IPS-18c (cell line): ENCODE results near the gene PHYHD1.

Experiments
- H3K4me3 ChIP-seq: 2 replicates; pipeline ENCODE4 v1.7.0; 2013; ENCODE audit warnings: low read depth, mild to moderate bottlenecking, low read length, moderate library complexity; ENCODE audit not compliant: insufficient read depth
- H3K9me3 ChIP-seq: one replicate; pipeline ENCODE4 v1.6.1; 2013; ENCODE audit warnings: mild to moderate bottlenecking, low read length, moderate library complexity; ENCODE audit not compliant: control insufficient read depth, insufficient read depth

The PHYHD1 gene

GRCh38 chr9:128920381-128921058 lies at the start of gene PHYHD1:
Gene PHYHD1 (plus strand): TSS chr9:128920982. CDS start chr9:128922324, 1,342 bp downstream.
- H3K9me3 ChIP-seq, result no peaks in the 10 kb centered on the region
- H3K4me3 ChIP-seq, result peak within 1 kb of the TSS; percentile 75; the same call in 1 of the 2 replicates

GRCh38 chr9:128877852-128878251 lies 42.9 kb upstream of the PHYHD1 start:
- no peak overlapping the region for H3K4me3 ChIP-seq
- H3K9me3 ChIP-seq, result no peaks in the 10 kb centered on the region

DNA sequence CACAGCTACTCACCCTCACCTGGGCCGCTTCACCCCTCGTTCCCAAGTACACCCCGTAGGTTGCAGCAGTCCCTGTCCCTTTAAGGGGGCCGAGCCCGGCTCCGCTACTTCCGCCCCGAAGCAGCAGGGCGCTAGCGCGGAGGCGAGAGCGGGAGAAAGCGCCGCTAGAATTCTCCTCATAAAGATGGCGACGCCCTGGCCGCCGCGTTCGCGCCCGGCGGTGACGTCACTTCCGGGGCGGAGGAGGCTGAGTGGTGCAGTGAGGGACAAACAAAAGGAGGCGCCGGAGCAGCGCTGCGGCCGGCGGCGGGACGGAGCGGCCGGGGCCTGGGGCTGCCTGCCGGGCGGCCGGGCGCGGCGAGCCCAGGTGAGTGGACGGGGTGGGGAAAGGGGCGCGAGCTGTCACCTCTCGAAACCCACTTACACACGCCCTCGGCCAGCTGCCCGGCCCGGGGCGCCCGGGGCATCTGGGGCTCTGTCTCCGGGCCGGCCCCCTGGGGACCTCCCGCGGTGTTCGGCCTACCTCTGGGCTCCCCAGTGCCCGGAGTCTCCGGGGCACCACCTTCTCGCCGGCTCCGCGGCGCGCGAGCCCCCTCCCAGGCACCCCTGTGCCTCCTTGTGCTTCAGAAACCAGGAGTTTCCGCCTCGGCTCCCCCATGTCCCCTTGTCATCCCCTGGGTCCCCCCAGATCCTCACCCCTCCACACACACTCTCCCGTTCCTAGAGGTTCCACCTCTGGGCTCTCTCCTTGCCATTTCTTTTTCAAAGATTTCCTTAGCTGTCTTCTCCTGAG lies 38.7 kb upstream of the PHYHD1 start, which contains the start of the genes KYAT1 and LRRC8A:
TSS of gene KYAT1 (minus strand) at position 67 of the 793 bp plus-strand sequence. CDS start 36,545 bp downstream, outside the sequence.
TSS of gene LRRC8A (plus strand) at position 250 of the 793 bp plus-strand sequence. CDS start 25,032 bp downstream, outside the sequence.
- Histone ChIP-seq H3K4me3 (peak within 1 kb of the TSS; percentile 71), H3K9me3 (peaks cover 2% of the 10 kb centered on the region)

GRCh38 chr9:128882677-128883603 lies 37.8 kb upstream of the PHYHD1 start:
- Histone ChIP-seq H3K4me3 (peak overlapping the region; percentile 71), H3K9me3 (peaks cover 2% of the 10 kb centered on the region)

DNA sequence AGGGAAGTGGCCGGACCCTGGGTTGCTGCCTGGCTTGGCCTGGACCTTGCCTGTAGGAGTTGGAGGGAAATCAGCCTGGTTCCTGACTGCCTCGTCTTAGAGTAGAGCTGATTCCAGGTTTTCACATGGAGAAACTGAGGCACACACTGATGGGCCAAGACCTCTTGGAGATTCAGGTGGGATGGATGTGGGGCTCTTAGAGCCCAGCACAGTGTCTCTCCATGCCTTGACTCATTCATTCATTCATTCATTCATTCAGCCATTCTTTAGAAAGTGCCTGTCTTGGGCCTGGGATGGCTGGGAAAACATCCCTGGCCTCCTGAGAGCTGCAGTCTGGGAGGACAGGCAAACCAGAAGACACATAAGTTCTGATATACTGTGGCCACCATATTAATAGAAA lies 36.6 kb upstream of the PHYHD1 start:
- Histone ChIP-seq H3K9me3 (peaks cover 2% of the 10 kb centered on the region), H3K4me3 (no peak overlapping the region)

- H3K9me3 ChIP-seq, result peaks cover 2% of the 10 kb centered on the region
- no peak overlapping the region for H3K4me3 ChIP-seq
These were observed 35.4 kb upstream of the PHYHD1 start for GRCh38 chr9:128885376-128885775.

- H3K9me3 ChIP-seq, result peaks cover 2% of the 10 kb centered on the region
- H3K4me3 ChIP-seq, result no peak overlapping the region
These were observed 35.0 kb upstream of the PHYHD1 start for GRCh38 chr9:128885798-128886197.

- Histone ChIP-seq H3K4me3 (no peak overlapping the region), H3K9me3 (peaks cover 2% of the 10 kb centered on the region)
These were observed 34.4 kb upstream of the PHYHD1 start for GRCh38 chr9:128886211-128886891.

- H3K9me3 ChIP-seq, result peaks cover 2% of the 10 kb centered on the region
- no peak overlapping the region for H3K4me3 ChIP-seq
These were observed 33.7 kb upstream of the PHYHD1 start for GRCh38 chr9:128887049-128887448.

DNA sequence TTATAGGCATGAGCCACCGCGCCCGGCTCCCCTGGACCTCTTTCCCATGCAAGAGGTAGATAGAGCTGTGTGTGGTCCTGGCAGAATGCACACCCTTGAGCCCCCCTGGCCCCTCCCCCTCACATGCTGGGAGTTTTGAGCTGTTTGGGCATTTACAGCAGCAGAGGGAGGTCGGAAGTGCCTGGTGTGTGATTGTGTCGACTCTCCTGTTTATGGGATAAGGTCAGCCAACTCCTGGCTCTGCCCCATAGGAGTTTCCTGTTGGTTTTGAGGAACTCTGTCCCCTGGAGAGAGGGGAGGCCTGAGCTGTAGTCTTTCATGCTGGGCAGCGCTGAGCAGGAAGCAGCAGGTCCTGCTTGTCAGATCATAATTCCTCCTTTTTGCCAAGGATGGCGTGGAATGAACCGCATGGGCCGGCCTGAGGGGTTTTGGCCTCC lies 32.9 kb upstream of the PHYHD1 start:
- no peak overlapping the region for H3K4me3 ChIP-seq
- peaks cover 2% of the 10 kb centered on the region for H3K9me3 ChIP-seq

GRCh38 chr9:128891321-128892220 lies 29.2 kb upstream of the PHYHD1 start:
- Histone ChIP-seq H3K9me3 (no peaks in the 10 kb centered on the region), H3K4me3 (no peak overlapping the region)

- H3K4me3 ChIP-seq, result no peak overlapping the region
- no peaks in the 10 kb centered on the region for H3K9me3 ChIP-seq
These were observed 28.4 kb upstream of the PHYHD1 start for GRCh38 chr9:128892221-128892921.

GRCh38 chr9:128893354-128893753 lies 27.4 kb upstream of the PHYHD1 start:
- no peaks in the 10 kb centered on the region for H3K9me3 ChIP-seq
- no peak overlapping the region for H3K4me3 ChIP-seq

DNA sequence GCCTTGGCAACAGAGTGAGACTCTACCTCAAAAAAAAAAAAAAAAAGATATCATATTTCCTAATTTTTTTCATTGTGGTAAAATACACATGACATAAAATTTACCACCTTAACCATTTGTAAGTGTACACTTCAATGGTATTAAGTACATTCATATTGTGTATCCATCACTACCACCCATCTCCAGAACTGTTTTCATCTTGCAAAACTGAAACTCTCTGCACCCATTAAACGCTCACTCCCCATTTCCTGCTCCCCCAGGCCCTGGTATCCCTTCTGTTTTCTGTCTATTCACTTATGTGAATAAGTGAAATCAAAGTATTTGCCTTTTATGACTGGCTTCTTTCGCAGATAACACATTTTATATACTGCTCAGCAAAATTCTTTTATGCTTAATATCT lies 26.0 kb upstream of the PHYHD1 start:
- Histone ChIP-seq H3K9me3 (no peaks in the 10 kb centered on the region), H3K4me3 (no peak overlapping the region)

DNA sequence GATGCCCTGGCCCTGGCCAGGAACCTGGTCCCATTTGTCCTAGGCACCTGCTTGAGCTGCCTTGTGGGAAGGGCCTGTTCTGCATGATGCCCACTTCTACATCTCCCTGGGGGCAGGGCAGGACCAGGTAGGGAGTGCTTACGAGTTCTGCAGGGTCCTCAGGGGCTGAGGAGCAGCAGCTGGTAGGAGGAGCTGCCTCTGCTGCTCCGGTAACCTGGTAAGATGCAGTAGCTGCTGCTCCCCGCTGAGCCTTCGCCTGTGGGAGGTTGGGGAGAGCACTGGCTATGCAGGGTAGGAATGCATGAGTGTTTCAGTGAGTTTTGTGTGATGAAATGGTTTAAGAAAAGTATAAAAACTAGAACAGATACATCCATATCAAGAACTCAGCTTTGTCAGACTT lies 25.2 kb upstream of the PHYHD1 start:
- Histone ChIP-seq H3K4me3 (no peak overlapping the region), H3K9me3 (no peaks in the 10 kb centered on the region)
